Activated CD8-positive, alpha-beta memory T cell treated with anti-CD3 and anti-CD28 coated beads for 4 hours (primary cell): ENCODE results near the gene AMZ1.

Source experiments
- DNase-seq, 2 donors: peaks; one replicate each; pipeline ENCODE4 v3.0.0-alpha.2; 2020; ENCODE audit warnings: low read depth in 2 of 2

AMZ1 gene

DNA sequence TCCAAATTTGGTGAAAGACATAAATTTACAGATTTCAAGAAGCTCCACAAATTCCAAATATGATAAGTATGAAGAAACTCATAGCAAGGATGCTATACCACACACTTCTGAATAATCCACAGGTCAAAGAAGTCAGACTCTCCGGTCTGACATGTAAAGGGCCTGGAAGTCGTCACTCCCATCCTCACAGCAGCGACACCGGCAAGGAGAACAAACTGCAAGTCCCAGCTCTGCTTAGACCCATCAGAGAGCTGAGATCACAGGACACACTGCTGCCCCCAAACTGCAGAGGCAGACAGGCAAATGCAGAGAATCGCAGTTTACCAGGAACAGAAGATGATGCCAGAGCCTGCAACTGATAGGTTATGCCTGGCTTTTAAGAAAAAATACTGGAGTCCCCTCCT is 62.0 kb downstream of the AMZ1 start:
- no peak for DNase-seq

DNA sequence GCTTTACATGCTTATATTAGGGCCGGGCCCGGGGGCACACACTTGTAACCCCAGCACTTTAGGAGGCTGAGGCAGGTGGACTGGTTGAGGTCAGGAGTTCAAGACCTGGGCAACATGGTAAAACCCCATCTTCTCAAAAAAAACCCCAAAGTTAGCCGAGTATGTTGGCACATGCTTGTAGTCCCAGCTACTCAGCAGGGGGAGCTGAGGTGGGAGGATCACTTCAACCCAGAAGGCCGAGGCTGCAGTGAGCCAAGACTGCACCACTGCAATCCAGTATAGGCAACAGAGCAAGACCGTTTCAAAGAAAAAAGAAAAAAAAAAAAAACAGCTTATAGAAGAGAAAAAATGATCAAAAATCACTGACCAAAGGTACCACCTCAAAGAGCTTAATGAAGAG is 63.1 kb downstream of the AMZ1 start:
- DNase-seq: no peak

DNA sequence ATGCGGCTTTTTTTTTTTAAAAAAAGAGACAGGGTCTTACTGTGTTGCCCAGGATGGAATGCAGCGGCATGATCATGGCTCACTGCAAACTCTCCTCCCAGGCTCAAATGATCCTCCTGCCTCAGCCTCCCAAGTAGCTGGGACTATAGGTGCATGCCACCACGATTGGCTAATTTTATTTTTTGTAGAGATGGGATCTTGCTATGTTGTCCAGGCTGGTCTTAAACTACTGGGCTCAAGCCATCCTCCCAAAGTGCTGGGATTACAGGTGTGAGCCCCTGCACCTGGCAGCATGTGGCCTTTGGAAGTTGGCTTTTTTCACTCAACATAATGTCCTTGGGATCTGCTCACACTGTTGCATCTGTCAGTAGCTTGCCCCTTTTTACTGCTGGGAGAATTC is 65.1 kb downstream of the AMZ1 start:
- no peak for DNase-seq

DNA sequence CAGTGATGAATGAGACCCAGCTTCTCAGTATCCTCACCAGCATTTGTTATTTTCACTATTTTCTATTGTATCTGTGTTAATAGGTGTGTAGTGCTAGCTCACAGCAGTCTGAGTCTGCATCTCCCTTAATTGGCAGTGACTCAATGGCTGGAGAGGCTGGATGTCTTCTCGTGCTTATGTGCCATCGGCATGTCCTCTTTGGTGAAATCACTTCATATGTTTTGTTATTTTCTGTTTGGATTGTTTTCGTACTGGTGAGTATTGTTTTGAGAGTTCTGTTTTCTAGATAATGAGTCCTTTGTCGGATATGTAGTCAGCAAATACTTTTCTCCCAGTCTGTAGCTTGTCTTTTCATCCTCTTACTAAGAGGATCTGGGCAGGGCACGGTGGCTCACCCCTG is 66.1 kb downstream of the AMZ1 start:
- DNase-seq: no peak

DNA sequence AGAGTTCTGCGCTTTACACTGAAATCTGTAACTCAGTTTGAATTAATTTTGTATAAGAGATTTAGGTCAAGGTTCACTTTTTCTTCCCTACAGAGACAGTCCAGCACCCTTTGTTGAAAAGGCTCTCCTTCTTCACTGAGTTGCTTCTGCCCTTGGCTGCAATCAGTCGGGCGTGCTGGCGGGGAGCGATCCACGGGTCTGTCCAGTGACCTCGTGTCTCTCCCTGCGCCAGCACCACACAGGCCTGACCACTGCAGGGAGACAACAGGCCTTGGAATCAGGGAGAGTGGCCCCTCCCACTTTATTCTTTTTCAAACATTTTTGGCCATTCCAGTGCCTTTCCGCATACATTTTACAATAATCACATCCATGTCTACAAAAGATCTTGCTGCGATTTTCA is 66.9 kb downstream of the AMZ1 start:
- DNase-seq: no peak

DNA sequence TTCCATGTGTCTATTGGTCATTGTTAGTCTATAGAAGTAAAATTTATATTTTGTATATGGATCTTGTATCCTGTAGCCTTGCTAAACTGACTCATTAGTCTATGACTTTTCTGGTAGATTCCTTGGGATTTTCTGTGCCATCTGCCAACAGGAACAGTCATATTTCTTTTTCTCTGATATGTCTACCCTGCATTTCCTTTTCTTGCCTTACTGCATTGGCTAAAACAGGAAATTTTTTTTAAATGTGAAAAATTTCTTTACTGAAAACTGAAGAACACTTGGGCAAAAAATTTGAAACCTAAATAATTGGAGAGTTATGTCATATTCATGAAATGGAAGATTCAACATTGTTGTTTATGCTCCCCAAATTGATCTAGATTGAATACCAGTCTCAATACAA is 67.5 kb downstream of the AMZ1 start:
- DNase-seq: no peak

DNA sequence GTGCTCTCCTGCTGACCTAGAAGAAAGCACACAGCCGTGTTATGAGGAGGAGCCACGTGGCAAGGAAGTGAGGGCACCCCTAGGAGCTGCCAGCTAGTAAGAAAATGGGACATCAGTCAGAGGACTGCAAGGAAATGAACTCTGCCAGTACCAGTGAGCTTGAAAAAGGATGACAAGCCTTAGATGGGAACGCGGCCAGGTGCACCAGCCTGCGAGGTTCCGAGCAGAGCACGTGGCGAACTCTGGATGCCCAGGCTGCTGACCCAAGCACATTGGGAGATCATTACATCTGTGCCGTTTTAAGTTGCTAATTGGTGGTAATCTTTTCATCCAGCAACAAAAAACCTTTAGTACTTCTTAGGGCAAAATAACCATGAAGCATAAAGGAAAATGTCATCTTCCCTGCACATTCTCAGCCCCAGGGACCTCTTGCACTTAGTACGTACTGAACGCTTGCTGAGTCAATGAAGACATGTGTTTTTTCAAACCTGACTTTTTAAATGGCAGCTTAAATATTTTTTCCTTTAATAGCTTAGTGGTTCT is 69.4 kb downstream of the AMZ1 start:
- DNase-seq: no peak

DNA sequence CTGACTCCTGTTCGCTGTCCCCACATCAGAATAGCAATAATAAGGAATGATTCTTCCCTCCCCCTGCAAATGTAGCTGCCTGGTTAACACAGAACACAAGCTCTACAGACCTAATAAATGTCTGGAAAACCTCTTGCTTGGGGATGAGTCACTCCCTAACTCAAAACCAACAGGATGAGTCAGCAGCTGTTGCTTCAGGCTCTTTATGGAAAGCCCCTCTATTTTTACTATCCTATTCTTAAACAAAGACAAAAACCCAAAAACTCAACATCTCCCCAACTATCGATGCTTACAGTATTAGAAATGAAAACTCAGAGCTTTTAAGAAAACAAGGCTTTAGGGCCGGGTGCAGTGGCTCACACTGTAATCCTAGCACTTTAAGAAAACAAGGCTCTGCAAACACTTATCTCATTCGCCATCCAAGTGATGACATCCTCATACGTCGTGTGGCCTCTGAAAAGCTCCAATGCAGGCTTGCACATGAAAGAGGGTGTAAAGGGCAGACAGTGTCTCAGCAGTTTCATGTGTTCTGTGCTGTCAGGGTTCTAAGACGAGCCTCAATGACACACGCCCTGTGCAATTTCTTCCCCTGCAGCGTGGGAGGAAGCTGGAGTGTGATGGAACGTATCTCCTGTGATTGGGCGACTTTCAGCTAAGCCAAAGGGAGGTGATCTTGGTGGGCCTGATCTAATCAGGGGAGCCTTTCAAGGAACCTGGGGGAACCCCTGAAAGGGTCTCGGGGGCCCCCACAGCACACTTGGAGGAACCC is 70.1 kb downstream of the AMZ1 start:
- peak; percentile 20 to 52 for DNase-seq

DNA sequence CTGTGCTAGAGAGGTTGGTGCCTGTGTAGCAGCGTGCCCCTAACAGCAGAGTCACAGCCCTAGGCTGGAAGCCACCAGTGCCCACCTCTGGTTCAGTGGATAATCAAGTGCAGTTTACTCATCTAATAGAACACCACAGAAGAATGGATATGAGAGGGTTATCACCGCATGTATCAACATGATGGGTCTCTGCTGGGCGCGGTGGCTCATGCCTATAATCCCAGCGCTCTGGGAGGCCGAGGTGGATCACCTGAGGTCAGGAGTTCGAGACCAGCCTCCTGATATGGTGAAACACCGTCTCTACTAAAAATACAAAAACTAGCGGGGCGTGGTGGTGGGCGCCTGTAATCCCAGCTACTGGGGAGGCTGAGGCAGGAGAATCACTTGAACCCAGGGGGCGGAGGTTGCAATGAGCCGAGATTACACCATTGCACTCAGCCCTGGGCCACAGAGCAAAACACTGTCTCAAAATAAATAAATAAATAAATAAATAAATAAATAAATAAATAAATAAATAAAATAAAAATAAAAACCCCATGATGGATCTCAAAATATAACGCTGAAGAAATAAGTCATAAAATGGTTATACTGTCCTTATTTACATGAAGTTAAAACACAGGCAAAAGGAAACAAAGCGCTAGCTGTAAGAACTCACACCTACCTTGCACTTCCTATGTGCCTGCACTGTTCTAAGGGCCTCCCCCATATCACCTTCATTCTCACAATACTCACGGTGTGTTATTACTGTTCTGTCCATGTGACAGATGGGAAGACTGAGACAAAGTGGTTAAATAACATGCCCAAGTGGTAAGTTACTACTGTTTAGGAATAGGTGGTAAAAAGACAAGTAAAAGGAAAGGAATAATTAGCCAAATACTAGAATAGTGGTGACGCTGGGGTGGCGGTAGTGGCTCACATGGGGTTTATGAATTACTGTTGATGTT is 70.9 kb downstream of the AMZ1 start:
- no peak for DNase-seq

DNA sequence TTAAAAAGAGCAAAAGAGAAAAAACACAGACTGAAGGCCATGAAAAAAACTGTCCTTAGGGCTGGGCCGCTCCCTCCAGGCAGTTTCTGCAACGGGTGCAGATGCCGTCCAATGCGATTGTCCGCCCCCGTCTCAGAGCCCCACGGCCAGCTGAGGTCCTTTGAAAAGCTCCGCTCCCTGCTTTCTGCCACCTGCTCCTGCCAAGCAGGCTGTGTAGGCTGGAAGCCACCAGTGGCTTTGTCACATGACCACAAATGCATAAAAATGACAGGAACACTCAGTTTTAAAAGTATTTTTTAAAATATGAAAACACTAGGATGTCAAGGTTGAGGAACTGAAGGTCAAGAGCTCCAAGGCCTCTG is 71.7 kb downstream of the AMZ1 start:
- no peak for DNase-seq

DNA sequence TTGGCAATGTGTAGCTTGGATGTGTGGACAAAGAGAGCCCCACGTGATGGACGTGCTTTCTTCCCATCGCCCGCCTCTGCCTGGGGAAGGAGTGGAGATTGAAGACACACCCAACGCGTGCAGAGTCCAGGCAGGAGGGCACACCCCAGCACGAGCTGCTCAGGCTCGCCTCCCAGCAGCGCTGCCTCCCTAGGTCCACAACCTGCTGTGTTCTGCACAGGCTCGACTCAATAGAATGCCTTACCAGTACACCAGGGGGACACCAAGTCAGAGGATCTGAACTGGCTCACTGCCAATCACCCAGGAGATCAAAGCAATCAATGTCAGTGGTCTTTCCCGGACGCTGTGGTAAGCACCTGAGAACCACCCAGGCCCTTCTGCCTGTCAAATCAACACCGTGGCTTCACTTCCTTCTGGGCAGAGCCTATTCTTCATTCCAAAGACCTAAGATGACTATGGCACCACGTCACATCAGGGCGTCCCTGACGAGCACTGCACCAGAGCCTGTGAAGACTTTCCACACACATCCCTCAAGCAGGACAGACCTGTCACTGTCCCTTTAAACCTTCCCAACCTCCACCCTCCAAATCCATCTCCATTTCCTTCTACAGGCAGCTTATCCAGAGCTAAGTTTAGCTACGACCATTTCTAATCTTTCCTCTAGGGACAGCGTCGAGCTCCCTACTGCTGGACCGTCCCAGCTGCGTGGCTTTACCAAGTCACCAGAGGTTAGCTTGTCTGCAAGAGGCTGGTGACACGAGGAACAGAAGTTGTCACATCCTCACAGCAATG is 72.3 kb downstream of the AMZ1 start:
- DNase-seq: no peak

DNA sequence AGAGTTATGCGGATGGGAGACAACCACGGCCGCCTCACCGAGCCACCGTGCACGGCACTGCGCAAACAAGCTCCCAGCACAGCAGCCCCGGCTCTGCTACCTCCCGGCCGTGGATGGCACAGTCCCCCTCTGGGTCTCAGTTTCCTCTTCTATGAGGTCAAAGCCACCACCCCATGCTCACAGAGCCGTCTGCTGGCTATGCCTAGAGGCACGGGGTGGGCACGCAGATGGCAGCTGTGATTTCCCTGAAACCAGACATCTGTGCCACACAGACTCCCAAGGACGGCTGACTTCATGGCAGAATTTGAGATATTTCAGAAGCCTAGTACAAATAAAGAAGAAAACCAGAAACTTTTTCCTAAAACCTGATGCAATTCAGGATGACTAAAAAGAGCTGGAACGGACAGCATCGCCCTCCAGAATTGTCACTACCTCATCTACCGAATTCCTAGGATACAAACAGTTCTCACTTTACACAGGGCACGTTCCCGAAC is 73.2 kb downstream of the AMZ1 start:
- DNase-seq: no peak

DNA sequence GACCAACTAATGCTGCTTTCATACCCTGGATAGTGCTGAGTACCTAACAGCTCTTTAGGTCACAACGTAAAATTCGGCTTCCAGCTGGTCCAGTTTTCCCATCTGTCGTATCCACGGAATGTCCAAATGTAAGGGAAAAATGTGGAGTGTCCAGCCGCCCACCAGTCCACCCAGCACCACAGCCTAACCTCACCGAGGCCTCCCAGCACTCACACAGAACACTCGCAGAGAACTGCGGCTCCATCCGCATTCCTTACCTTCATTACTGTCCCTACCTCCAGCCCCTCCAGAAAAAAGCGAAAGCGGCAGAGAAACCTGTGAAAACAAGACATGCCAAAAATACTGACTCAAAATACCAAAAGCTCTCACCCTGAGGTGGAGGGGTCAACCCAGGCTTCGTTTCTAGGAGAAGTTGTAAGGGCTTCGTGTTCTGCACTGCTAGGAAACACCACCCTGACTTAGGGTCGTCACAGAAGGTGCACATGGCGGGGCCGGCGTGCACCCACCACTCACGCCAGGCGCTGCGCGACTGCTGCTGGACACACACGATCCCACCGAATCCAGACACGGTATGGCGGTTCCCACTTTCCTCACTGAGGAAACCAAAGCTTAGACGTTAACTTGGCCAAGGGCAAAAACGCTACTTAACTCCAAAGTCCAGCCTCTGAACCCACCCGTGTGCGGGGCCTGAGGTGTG is 73.9 kb downstream of the AMZ1 start:
- no peak for DNase-seq

DNA sequence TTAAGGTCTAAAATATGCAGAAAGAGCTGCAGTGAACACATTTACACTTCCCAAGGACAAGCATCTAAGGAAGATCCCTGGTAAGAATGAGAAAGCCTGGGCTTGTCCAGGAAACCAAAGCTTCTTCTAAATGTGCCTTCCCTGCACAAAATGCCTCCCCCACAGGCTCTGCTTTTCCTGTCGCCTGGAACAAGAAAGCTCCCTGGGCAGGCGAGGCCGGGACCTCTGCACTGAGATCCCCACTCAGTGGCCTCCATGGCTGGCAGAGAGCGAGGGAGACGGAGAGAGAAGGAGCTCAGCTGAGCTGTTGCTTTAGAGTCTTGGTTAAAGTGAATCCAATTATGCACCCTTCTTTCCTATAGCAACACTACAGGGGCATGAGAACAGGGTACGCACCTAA is 75.6 kb downstream of the AMZ1 start:
- no peak for DNase-seq

DNA sequence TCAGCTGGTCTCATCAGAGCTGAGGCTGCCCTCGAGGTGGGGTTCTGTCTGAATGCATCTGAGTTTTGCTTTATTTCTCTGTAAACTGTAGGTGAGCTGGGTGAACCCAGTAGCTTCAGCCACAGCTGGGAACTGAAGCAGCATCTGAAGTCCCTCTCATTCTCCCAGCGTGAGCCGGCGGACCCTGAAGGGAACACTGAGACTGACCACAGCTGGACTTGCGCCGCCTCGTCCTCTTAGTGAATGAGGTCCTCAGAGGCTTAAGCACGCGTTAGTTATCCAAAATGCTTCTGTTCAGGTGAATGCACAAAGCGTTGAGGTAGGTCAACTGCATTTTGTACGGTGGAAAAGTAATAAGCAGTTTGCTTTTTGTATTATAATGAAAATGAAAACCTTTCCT is 76.6 kb downstream of the AMZ1 start:
- no peak for DNase-seq
